Anterior cingulate cortex (tissue), 58 donors: ENCODE data around the gene GRM8.

Source experiments
- DNase-seq, 58 donors: peaks; one replicate each; lab custom pipeline; 2025; lab: John Stamatoyannopoulos, UW

Gene GRM8

GRCh38 chr7:126411032-126411820 is 841.5 kb downstream of the GRM8 start:
- no peak for DNase-seq

GRCh38 chr7:126403040-126403439 is 849.7 kb downstream of the GRM8 start:
- no peak for DNase-seq

- no peak for DNase-seq
Measured at GRCh38 chr7:126401918-126402317, 850.8 kb downstream of the GRM8 start.

GRCh38 chr7:126398851-126399529 is 853.8 kb downstream of the GRM8 start:
- no peak for DNase-seq

- DNase-seq, result no peak
Measured at GRCh38 chr7:126398285-126398684, 854.5 kb downstream of the GRM8 start.

- DNase-seq, result no peak
Measured at GRCh38 chr7:126394406-126394805, 858.3 kb downstream of the GRM8 start.
